GM12878 (cell line): ENCODE results near the gene TCEA2. TPM values are rescaled to one million over a fixed set of nuclear protein-coding genes. Genes with fewer than 3 reads are reported as not detected.
A peak's percentile ranks its signal among the peaks of the same experiment; 100 is the strongest.

ENCODE experiments used
- CHD2 ChIP-seq: IDR thresholded peaks from 2 replicates; pipeline ENCODE4 v1.6.1; 2011; ENCODE audit warnings: low read depth, low read length, improper control_type of control experiment, borderline replicate concordance
- EED ChIP-seq: sonication (generic); IDR thresholded peaks from 2 replicates; pipeline ENCODE4 v1.6.1; 2016; ENCODE audit warnings: antibody characterized with exemption, low read depth
- EP300 ChIP-seq, 2 experiments: fragments of 150-350 bp in 1 of 2; IDR thresholded peaks; 2 replicates each; pipeline ENCODE4 v1.6.1; 2011 to 2012; ENCODE audit warnings: low read depth in 2 of 2, low read length in 2 of 2, borderline replicate concordance in 1 of 2, improper control_type of control experiment in 1 of 2, inconsistent platforms in 1 of 2; ENCODE audit not compliant: control insufficient read depth in 1 of 2
- JUND ChIP-seq: IDR thresholded peaks from 2 replicates; pipeline ENCODE4 v1.6.1; 2012; ENCODE audit warnings: low read depth, mild to moderate bottlenecking, low read length, improper control_type of control experiment, moderate library complexity
- KLF5 ChIP-seq: fragments of 450-650 bp; IDR thresholded peaks from 2 replicates; pipeline ENCODE4 v1.6.1; 2014; ENCODE audit warnings: mild to moderate bottlenecking; ENCODE audit not compliant: partially characterized antibody
- MEF2B ChIP-seq: fragments of 450-650 bp; IDR thresholded peaks from 2 replicates; pipeline ENCODE4 v1.6.1; 2018; ENCODE audit warnings: mild to moderate bottlenecking, moderate library complexity; ENCODE audit not compliant: partially characterized antibody, poor library complexity, severe bottlenecking
- MXI1 ChIP-seq: fragments of 150-350 bp; IDR thresholded peaks from 2 replicates; pipeline ENCODE4 v1.6.1; 2011; ENCODE audit warnings: low read depth, mild to moderate bottlenecking, inconsistent platforms, low read length, improper control_type of control experiment
- NR2C2 ChIP-seq: IDR thresholded peaks from 2 replicates; pipeline ENCODE4 v1.6.1; 2011; ENCODE audit warnings: borderline replicate concordance, low read depth; ENCODE audit not compliant: control insufficient read depth, insufficient read length
- PAX5 ChIP-seq: IDR thresholded peaks from 2 replicates; pipeline ENCODE4 v1.6.1; 2011; ENCODE audit warnings: low read depth, low read length, borderline replicate concordance
- POU2F2 ChIP-seq: IDR thresholded peaks from 3 replicates; pipeline ENCODE4 v1.6.1; 2011; ENCODE audit warnings: low read depth, mild to moderate bottlenecking, low read length, borderline replicate concordance
- RAD51 ChIP-seq: fragments of 450-650 bp; IDR thresholded peaks from 2 replicates; pipeline ENCODE4 v1.6.1; 2016; ENCODE audit warnings: moderate library complexity, mild to moderate bottlenecking, inconsistent platforms
- RELA ChIP-seq: fragments of 450-650 bp; IDR thresholded peaks from 2 replicates; pipeline ENCODE4 v1.8.0; 2014; ENCODE audit warnings: borderline replicate concordance; ENCODE audit not compliant: partially characterized antibody
- SMC3 ChIP-seq: IDR thresholded peaks from 2 replicates; pipeline ENCODE4 v1.6.1; 2011; ENCODE audit warnings: low read length, improper control_type of control experiment, borderline replicate concordance
- SREBF2 ChIP-seq: IDR thresholded peaks from 2 replicates; pipeline ENCODE4 v1.6.1; 2012; ENCODE audit warnings: mild to moderate bottlenecking, low read length
- SRF ChIP-seq, 2 experiments: IDR thresholded peaks; 2 replicates each; pipeline ENCODE4 v1.6.1; 2011; ENCODE audit warnings: low read depth in 2 of 2, low read length in 2 of 2, mild to moderate bottlenecking in 1 of 2, moderate library complexity in 1 of 2
- TCF7 ChIP-seq: IDR thresholded peaks from 2 replicates; pipeline ENCODE4 v1.6.1; 2014; ENCODE audit warnings: antibody characterized with exemption, borderline replicate concordance
- polyA plus RNA-seq, 11 experiments: library from polyadenylated mRNA; depleted of rRNA in 4 of 11; unstranded in 6 of 11; stranded (reverse) in 5 of 11; fragments of >200 nt; fragmentation: Nextera tagmentation in 4 of 11; fragmentation: Illumina TruSeq in 1 of 11; extraction: Ambion mirVana in 4 of 11; extraction: Trizol in 1 of 11; gene quantifications; 1 replicate in 1 of 11; 2 replicates in 10 of 11; pipeline versions ENCODE4 v1.2.1 to v1.2.3, GENCODE V29; 2011 to 2016; ENCODE audit warnings: inconsistent platforms in 2 of 11, missing spikeins in 2 of 11, low read depth in 1 of 11
- total RNA-seq, 4 experiments: library from RNA; depleted of rRNA in 3 of 4; stranded (reverse); fragments of >200 nt in 3 of 4; fragmentation: Illumina TruSeq in 1 of 4; extraction: Trizol in 1 of 4; gene quantifications; 2 replicates each; pipeline versions ENCODE4 v1.2.1 to v1.2.3, GENCODE V29; 2013 to 2021
- TF ChIP-seq, protein P1 (sequence below): IDR thresholded peaks from 2 replicates; pipeline ENCODE4 v1.6.1; 2011; ENCODE audit warnings: mild to moderate bottlenecking, low read depth, low read length, moderate library complexity; ENCODE audit not compliant: insufficient replicate concordance
- TF ChIP-seq, protein P2 (sequence below): fragments of 450-650 bp; IDR thresholded peaks from 2 replicates; pipeline ENCODE4 v1.6.1; 2017; ENCODE audit warnings: mild to moderate bottlenecking, low read depth, inconsistent platforms; ENCODE audit not compliant: poor library complexity, severe bottlenecking
- TF ChIP-seq, protein P3 (sequence below): fragments of 450-650 bp; IDR thresholded peaks from 2 replicates; pipeline ENCODE4 v1.6.1; 2014; ENCODE audit warnings: mild to moderate bottlenecking
- TF ChIP-seq, protein P4 (sequence below): fragments of 450-650 bp; IDR thresholded peaks from 2 replicates; pipeline ENCODE4 v1.6.1; 2017; ENCODE audit warnings: mild to moderate bottlenecking

Gene TCEA2
- total and polyA plus RNA-seq, 10 of the 15 experiments (the other 5 are each of a cell fraction or from before 2014, with no cell fraction given) = 3.4 to 42.5 (median 13.3) TPM

DNA sequence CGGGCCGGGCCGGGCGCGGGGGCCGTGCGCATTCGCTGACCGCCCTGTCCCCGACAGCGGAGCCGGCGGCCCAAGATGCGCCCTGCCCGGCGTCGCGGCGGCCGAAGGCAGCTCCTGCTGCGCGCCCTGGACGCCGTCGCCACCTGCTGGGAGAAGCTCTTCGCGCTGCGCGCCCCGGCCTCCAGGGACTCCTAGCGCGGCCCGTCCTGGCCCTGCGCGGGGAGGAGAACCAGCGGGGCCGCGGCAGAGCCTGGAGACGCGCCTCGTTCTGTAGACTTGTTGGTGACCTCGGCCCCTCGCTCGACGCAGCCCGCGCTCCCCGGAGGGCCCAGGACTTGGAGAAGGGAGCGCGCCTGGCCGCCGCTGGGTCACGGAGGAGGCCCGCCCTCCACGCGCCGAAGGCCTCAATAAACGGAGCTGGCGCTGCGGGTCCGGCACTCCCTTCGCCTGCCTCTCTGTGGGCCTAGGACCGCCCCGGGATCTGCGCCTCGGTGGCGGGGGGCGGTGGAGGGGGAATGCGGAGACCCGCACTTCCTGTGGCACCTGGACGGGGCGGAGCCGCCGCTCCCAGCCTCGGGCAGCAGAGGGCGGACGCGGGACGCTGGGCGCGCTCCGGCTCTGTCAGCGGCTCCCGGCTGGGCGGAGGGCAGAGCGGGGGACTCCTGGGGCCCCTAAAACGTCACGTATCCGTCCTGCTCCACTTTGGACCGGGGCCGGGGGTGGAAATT is 24.3 kb upstream of the TCEA2 start (continued):
- TF ChIP-seq MEF2B = peak; percentile 85
- TF ChIP-seq, protein P1, sequence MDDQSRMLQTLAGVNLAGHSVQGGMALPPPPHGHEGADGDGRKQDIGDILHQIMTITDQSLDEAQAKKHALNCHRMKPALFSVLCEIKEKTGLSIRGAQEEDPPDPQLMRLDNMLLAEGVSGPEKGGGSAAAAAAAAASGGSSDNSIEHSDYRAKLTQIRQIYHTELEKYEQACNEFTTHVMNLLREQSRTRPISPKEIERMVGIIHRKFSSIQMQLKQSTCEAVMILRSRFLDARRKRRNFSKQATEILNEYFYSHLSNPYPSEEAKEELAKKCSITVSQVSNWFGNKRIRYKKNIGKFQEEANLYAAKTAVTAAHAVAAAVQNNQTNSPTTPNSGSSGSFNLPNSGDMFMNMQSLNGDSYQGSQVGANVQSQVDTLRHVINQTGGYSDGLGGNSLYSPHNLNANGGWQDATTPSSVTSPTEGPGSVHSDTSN = no peak
- no peak for TF ChIP-seq RAD51
- TF ChIP-seq SMC3 = peak; percentile 61
- TF ChIP-seq SREBF2 = no peak
- TF ChIP-seq, protein P2, sequence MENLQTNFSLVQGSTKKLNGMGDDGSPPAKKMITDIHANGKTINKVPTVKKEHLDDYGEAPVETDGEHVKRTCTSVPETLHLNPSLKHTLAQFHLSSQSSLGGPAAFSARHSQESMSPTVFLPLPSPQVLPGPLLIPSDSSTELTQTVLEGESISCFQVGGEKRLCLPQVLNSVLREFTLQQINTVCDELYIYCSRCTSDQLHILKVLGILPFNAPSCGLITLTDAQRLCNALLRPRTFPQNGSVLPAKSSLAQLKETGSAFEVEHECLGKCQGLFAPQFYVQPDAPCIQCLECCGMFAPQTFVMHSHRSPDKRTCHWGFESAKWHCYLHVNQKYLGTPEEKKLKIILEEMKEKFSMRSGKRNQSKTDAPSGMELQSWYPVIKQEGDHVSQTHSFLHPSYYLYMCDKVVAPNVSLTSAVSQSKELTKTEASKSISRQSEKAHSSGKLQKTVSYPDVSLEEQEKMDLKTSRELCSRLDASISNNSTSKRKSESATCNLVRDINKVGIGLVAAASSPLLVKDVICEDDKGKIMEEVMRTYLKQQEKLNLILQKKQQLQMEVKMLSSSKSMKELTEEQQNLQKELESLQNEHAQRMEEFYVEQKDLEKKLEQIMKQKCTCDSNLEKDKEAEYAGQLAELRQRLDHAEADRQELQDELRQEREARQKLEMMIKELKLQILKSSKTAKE = no peak
- TF ChIP-seq, protein P3, sequence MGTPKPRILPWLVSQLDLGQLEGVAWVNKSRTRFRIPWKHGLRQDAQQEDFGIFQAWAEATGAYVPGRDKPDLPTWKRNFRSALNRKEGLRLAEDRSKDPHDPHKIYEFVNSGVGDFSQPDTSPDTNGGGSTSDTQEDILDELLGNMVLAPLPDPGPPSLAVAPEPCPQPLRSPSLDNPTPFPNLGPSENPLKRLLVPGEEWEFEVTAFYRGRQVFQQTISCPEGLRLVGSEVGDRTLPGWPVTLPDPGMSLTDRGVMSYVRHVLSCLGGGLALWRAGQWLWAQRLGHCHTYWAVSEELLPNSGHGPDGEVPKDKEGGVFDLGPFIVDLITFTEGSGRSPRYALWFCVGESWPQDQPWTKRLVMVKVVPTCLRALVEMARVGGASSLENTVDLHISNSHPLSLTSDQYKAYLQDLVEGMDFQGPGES = no peak
- TF ChIP-seq TCF7 = no peak
- no peak for TF ChIP-seq JUND
- TF ChIP-seq EP300 (IDR thresholded peaks at IDR 0.05; ENCODE audit: borderline replicate concordance in 1 of 2, control insufficient read depth in 1 of 2, low read depth in 2 of 2, low read length in 2 of 2) = no peak
- peak; percentile 46 for TF ChIP-seq KLF5
- TF ChIP-seq POU2F2 = 0 out of 3 replicates have a peak, but pooled peaks have one; percentile 4
- TF ChIP-seq CHD2 = no peak
- no peak for TF ChIP-seq NR2C2
- TF ChIP-seq RELA = peak; percentile 43
- no peak for TF ChIP-seq EED
- TF ChIP-seq, protein P4, sequence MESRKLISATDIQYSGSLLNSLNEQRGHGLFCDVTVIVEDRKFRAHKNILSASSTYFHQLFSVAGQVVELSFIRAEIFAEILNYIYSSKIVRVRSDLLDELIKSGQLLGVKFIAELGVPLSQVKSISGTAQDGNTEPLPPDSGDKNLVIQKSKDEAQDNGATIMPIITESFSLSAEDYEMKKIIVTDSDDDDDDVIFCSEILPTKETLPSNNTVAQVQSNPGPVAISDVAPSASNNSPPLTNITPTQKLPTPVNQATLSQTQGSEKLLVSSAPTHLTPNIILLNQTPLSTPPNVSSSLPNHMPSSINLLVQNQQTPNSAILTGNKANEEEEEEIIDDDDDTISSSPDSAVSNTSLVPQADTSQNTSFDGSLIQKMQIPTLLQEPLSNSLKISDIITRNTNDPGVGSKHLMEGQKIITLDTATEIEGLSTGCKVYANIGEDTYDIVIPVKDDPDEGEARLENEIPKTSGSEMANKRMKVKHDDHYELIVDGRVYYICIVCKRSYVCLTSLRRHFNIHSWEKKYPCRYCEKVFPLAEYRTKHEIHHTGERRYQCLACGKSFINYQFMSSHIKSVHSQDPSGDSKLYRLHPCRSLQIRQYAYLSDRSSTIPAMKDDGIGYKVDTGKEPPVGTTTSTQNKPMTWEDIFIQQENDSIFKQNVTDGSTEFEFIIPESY = no peak
- no peak; the same call in 1 of the 2 replicates for TF ChIP-seq MXI1
- TF ChIP-seq SRF (IDR thresholded peaks at IDR 0.05; ENCODE audit: low read depth in 2 of 2, low read length in 2 of 2) = no peak
- peak; percentile 31; the same call in 1 of the 2 replicates for TF ChIP-seq PAX5
